ENCODE measurements around the gene CIDEB. TPM values are rescaled to one million over a fixed set of nuclear protein-coding genes. Genes with fewer than 3 reads are reported as not detected.

CIDEB gene
- total and polyA plus RNA-seq, 9 of the 15 experiments (the other 6 are each of a cell fraction or from before 2014, with no cell fraction given), result 0.03 to 0.35 (median 0.09) TPM; not detected in 3

DNA sequence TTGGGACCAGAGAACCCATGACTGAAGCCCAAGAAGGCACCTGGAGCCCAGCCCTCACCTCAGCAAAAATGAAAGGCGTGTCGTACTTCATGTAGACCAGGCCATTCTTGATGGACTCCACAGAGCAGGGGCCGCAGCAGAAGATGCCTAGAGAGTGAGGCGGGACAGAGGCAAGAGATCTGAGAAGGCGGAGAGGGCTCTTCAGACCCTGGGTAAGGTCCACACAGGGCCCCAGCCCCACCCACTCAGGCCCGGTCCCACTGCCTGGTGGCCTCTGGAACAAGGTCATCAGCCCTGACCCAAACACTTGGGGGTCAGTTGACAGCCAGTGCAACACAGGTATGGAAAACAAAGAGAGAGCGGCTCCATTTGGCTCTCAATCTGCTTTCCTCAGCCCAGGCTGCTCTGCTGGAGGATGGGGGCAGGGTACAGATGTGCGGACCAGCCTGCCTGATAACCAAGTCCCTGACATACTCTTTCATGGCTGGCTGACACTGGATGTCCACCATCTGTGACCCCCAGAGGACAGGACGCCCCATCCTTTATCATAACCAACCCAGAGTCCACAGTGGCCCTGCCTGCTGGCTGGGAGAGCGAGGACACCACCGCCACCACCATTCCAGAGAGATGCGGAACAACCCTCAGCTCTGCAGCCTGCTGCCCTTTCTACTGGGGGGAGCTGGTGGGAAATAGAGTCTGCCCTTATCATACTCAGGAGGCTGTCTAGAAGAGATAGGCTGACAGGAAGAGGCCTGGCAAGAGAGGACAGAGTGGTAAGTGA, 51.7 kb downstream of the CIDEB start (continued):
- TF ChIP-seq ZSCAN32 (CRISPR knock-in tag; IDR thresholded peaks at IDR 0.05) (no peak), SRSF9 (IDR thresholded peaks at IDR 0.05; ENCODE audit: borderline replicate concordance, low read depth, low read length) (no peak), SMARCA4 (IDR thresholded peaks at IDR 0.05) (peak; percentile 74), ZKSCAN3 (CRISPR knock-in tag; IDR thresholded peaks at IDR 0.05) (no peak), MBD1 (CRISPR knock-in tag; IDR thresholded peaks at IDR 0.05) (no peak), TFAM (CRISPR knock-in tag; conservative IDR thresholded peaks at IDR 0.05) (no peak), IFI16 (CRISPR knock-in tag; IDR thresholded peaks at IDR 0.05) (no peak), DNMT1 (IDR thresholded peaks at IDR 0.05) (no peak), ZNF766 (CRISPR knock-in tag; conservative IDR thresholded peaks at IDR 0.05) (no peak), SRF (CRISPR knock-in tag; IDR thresholded peaks at IDR 0.05) (no peak), PKNOX1 (IDR thresholded peaks at IDR 0.05) (no peak; the same call in 1 of the 2 replicates), HDAC8 (tag; IDR thresholded peaks at IDR 0.05) (no peak), RAD21 (CRISPR knock-in tag; conservative IDR thresholded peaks at IDR 0.05 in 1 of 2, IDR thresholded peaks at IDR 0.05 in 1 of 2) (no peak), NFE2L1 (tag; IDR thresholded peaks at IDR 0.05; ENCODE audit: borderline replicate concordance, low read depth) (no peak), HDGF (IDR thresholded peaks at IDR 0.05) (no peak), OTX1 (CRISPR knock-in tag; IDR thresholded peaks at IDR 0.05) (no peak), RUNX1 (IDR thresholded peaks at IDR 0.05; ENCODE audit: low read depth) (no peak), PML (IDR thresholded peaks at IDR 0.05; ENCODE audit: low read length) (peak; percentile 85), ZNF436 (CRISPR knock-in tag; IDR thresholded peaks at IDR 0.05) (no peak), THRAP3 (IDR thresholded peaks at IDR 0.05; ENCODE audit: borderline replicate concordance) (no peak)
- TF ChIP-seq, protein P1, sequence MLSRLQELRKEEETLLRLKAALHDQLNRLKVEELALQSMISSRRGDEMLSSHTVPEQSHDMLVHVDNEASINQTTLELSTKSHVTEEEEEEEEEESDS (CRISPR knock-in tag; IDR thresholded peaks at IDR 0.05), result no peak
- TF ChIP-seq, protein P2, sequence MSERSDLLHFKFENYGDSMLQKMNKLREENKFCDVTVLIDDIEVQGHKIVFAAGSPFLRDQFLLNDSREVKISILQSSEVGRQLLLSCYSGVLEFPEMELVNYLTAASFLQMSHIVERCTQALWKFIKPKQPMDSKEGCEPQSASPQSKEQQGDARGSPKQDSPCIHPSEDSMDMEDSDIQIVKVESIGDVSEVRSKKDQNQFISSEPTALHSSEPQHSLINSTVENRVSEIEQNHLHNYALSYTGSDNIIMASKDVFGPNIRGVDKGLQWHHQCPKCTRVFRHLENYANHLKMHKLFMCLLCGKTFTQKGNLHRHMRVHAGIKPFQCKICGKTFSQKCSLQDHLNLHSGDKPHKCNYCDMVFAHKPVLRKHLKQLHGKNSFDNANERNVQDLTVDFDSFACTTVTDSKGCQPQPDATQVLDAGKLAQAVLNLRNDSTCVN (CRISPR knock-in tag; IDR thresholded peaks at IDR 0.05), result no peak
- TF ChIP-seq, protein P3, sequence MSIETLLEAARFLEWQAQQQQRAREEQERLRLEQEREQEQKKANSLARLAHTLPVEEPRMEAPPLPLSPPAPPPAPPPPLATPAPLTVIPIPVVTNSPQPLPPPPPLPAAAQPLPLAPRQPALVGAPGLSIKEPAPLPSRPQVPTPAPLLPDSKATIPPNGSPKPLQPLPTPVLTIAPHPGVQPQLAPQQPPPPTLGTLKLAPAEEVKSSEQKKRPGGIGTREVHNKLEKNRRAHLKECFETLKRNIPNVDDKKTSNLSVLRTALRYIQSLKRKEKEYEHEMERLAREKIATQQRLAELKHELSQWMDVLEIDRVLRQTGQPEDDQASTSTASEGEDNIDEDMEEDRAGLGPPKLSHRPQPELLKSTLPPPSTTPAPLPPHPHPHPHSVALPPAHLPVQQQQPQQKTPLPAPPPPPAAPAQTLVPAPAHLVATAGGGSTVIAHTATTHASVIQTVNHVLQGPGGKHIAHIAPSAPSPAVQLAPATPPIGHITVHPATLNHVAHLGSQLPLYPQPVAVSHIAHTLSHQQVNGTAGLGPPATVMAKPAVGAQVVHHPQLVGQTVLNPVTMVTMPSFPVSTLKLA (conservative IDR thresholded peaks at IDR 0.05), result peak in 1 of 2 experiments; percentile 40; a peak in 1 of 4 replicates

Measured in K562 (cell line).